NCI-H1436 treated with DMSO at 0.1 percent for 48 hours (cell line): ENCODE results near the gene SLC49A4.
"Not testable (repeated sequence)": the region's sequence is repeated elsewhere in the genome, so short reads cannot be mapped to it uniquely, and the experiment has no call there.

Experiments used
- DNase-seq: peaks from one replicate; lab custom pipeline; 2025; lab: John Stamatoyannopoulos, UW

SLC49A4 gene

GRCh38 chr3:122794779-122795673 lies at the start of gene SLC49A4:
TSS of gene SLC49A4 (plus strand) at chr3:122795069. CDS start at chr3:122795193, 124 bp downstream.
- no peak for DNase-seq

- DNase-seq, result no peak
These were observed 49.4 kb upstream of the SLC49A4 start for GRCh38 chr3:122745369-122746021.

GRCh38 chr3:122747295-122747694 lies 47.6 kb upstream of the SLC49A4 start:
- not testable (repeated sequence) for DNase-seq

GRCh38 chr3:122748347-122748746 lies 46.5 kb upstream of the SLC49A4 start:
- no peak for DNase-seq

- no peak for DNase-seq
These were observed 39.9 kb upstream of the SLC49A4 start for GRCh38 chr3:122754929-122755328.

GRCh38 chr3:122755491-122755890 lies 39.4 kb upstream of the SLC49A4 start:
- no peak for DNase-seq

- no peak for DNase-seq
These were observed 35.9 kb upstream of the SLC49A4 start for GRCh38 chr3:122758877-122759560.

- no peak for DNase-seq
These were observed 34.2 kb upstream of the SLC49A4 start for GRCh38 chr3:122760453-122761271.

GRCh38 chr3:122766430-122766829 lies 28.4 kb upstream of the SLC49A4 start:
- no peak for DNase-seq

- no peak for DNase-seq
These were observed 27.1 kb upstream of the SLC49A4 start for GRCh38 chr3:122767540-122768372.

- no peak for DNase-seq
These were observed 24.2 kb upstream of the SLC49A4 start for GRCh38 chr3:122770521-122771202.

GRCh38 chr3:122772827-122773226 lies 22.0 kb upstream of the SLC49A4 start:
- no peak for DNase-seq

- no peak for DNase-seq
These were observed 20.8 kb upstream of the SLC49A4 start for GRCh38 chr3:122773944-122774509.

GRCh38 chr3:122774564-122774963 lies 20.3 kb upstream of the SLC49A4 start:
- DNase-seq, result no peak

- no peak for DNase-seq
These were observed 18.0 kb upstream of the SLC49A4 start for GRCh38 chr3:122776675-122777468.

GRCh38 chr3:122777563-122777962 lies 17.3 kb upstream of the SLC49A4 start:
- no peak for DNase-seq

GRCh38 chr3:122782804-122783203 lies 12.1 kb upstream of the SLC49A4 start:
- DNase-seq, result no peak

- no peak for DNase-seq
These were observed 10.4 kb upstream of the SLC49A4 start for GRCh38 chr3:122784436-122784835.

GRCh38 chr3:122785231-122785630 lies 9.6 kb upstream of the SLC49A4 start:
- DNase-seq, result no peak
